VCaP (cell line): ENCODE measurements around the gene EIF4G3.

Experiments
- H3K27ac ChIP-seq: fragments of 450-650 bp; 2 replicates; pipeline ENCODE4 v1.5.1; 2017
- TF ChIP-seq, protein P1 (sequence below): fragments of 450-650 bp; conservative IDR thresholded peaks from 2 replicates; pipeline ENCODE4 v1.5.1; 2017; ENCODE audit warnings: mild to moderate bottlenecking, moderate library complexity

EIF4G3 gene

DNA sequence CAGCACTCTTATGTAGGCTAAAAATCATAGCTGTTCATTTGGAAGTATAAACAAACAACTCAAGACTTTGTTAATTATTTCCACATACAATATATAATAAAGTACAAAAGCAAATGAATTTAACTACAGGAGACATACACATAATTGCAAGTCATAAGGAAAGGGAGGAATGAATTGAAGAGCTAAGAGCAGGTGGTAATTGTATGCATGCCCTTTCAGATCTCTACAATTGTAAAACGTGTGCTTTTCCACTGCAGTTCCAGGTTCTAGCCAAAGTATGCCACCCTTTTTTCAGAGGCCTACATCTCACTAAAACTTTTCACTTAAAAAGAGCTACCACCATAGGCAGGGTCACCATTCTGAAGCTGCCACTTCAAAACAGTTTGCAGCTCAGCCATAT is 346.8 kb downstream of the EIF4G3 start:
- no peak overlapping the region for H3K27ac ChIP-seq
- TF ChIP-seq, protein P1, sequence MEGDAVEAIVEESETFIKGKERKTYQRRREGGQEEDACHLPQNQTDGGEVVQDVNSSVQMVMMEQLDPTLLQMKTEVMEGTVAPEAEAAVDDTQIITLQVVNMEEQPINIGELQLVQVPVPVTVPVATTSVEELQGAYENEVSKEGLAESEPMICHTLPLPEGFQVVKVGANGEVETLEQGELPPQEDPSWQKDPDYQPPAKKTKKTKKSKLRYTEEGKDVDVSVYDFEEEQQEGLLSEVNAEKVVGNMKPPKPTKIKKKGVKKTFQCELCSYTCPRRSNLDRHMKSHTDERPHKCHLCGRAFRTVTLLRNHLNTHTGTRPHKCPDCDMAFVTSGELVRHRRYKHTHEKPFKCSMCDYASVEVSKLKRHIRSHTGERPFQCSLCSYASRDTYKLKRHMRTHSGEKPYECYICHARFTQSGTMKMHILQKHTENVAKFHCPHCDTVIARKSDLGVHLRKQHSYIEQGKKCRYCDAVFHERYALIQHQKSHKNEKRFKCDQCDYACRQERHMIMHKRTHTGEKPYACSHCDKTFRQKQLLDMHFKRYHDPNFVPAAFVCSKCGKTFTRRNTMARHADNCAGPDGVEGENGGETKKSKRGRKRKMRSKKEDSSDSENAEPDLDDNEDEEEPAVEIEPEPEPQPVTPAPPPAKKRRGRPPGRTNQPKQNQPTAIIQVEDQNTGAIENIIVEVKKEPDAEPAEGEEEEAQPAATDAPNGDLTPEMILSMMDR, result no peak

DNA sequence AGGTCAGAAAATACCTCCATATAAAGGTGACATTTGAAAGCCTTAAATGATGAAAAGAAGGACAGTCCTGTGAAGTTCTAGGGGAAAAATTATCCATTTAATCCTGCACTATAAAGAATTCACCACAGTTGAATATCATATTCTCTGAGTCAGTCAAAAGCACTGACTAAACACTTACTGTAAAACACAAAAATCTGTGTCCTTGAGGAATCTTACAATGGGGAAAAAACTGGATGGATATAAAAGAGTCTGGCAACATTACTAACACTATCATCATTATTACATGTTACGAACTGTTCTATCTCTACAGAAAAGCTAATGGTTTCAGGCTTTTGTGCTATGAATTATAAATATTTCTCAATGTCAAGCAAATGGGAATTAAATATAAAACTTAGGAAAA is 347.2 kb downstream of the EIF4G3 start:
- H3K27ac ChIP-seq, result no peak overlapping the region
- TF ChIP-seq, protein P1, result no peak

DNA sequence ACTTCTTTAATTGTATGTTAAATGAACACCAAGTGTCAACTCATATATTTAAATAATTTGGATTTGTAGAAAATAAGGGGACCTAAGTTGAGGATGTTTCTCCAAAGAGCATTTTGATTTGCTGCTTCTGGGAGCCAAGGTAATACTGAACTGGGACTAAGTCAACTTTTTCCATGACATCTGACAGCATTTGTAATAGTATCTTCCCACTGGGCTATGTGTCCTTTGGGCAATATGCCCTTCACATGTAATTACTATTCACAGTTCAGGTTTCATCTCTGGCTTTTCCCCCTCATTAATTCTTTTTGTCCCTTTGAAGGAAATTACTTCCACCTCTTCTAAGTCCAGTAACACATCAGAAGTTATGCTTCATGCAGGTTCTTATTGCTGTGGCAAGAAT is 352.9 kb downstream of the EIF4G3 start:
- TF ChIP-seq, protein P1, result no peak

DNA sequence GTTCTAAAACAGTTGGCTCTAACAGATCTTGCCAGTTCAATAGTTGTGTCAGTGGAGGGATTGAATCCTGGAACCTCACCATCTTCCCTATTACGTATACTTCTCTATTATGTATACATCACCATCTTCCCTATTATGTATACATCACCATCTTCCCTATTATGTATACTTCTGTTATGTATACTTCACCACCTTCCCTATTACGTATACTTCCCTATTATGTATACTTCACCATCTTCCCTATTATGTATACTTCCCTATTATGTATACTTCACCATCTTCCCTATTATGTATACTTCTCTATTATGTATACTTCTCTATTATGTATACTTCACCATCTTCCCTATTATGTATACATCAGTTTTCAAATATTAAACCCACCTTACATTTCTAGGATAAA is 355.2 kb downstream of the EIF4G3 start:
- no peak overlapping the region for H3K27ac ChIP-seq

More for the DNA sequence above, 352.9 kb downstream of the EIF4G3 start:
- H3K27ac ChIP-seq, result no peak overlapping the region

DNA sequence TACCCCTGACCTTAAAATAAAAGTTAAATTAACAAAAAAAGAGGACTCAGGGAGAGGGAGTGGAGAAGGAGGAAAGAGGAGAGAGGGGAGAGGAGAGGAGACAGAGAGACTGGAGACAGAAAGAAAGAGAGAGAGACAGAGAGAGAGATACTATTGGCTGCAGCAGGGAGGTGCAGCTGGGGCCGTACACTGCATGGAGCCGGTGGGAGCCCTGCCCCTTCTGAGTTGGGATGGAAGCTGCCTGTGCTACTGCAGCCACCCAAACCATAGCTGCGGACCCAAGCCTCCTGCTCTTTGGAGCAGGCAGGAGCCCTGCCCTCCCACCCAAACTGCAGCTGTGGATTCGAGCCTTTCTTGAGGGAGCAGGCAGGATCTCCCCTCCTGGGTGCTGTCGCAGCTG is 356.9 kb downstream of the EIF4G3 start:
- TF ChIP-seq, protein P1, result no peak
- no peak overlapping the region for H3K27ac ChIP-seq

More for the DNA sequence above, 355.2 kb downstream of the EIF4G3 start:
- TF ChIP-seq, protein P1, result no peak

DNA sequence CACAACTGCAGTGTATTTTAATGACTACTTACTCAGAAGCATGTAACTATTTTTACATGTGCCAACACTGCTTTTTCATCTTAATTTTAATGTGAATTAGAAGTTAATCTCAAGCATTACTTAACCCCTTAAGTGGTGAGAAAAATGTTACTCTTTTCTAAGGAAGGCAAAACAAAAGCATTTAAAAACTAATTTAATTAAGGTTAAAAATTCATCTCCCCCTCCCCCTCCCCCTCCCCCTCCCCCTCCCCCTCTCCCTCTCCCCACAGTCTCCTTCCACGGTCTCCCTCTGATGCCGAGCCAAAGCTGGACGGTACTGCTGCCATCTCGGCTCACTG is 362.2 kb downstream of the EIF4G3 start:
- TF ChIP-seq, protein P1, result no peak
- H3K27ac ChIP-seq, result no peak overlapping the region

DNA sequence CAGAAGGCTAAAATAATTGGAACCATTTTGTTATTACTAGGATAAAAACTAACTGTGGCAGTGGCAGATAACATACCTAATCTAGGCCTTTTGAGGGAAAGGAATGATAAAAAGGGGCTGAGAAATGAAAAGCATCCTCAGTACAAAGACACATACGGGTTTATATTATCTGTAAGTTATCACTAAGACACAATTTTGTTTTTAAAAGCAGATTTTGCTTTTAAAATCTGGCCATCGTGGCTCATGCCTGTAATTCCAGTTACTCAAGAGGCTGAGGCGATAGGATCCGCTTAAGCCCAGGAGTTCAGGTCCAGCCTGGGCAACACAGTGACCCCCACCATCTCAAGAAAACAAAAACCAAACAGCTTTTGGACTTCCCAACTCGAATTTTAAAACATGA is 364.8 kb downstream of the EIF4G3 start:
- no peak overlapping the region for H3K27ac ChIP-seq
- TF ChIP-seq, protein P1, result no peak

DNA sequence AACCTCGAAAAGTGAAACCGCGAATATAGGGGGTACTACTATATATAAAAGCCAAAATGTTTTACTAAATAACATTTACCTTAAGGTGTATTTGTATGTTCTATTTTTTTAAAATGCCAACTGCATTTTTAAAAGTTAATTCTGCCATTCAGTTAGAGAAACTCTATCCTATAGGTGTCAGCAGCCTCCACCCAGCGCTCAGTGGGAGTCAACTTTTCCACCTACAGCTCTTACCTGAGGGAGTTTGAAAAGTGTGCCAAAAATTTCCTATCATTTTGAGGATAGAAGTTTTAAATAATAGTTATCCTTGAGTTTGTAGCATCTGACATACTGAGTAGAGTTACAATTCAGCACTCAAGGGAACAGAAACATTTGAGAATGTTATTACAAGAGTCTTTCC is 383.5 kb downstream of the EIF4G3 start:
- TF ChIP-seq, protein P1, result no peak
- no peak overlapping the region for H3K27ac ChIP-seq
